HepG2 (cell line): Measurements from ENCODE around the gene HCRTR1. TPM values are rescaled to one million over a fixed set of nuclear protein-coding genes. Genes with fewer than 3 reads are reported as not detected.

Experiments used
- ARNT2 ChIP-seq: sonication (generic); formaldehyde crosslinking; IDR thresholded peaks from 2 replicates; pipeline ENCODE4 v1.8.0; 2022; ENCODE audit warnings: mild to moderate bottlenecking, low read depth, missing genetic modification reagents, moderate library complexity
- ATM ChIP-seq: fragments of 450-650 bp; IDR thresholded peaks from 2 replicates; pipeline ENCODE4 v1.7.1; 2017; ENCODE audit warnings: mild to moderate bottlenecking, borderline replicate concordance
- CHD4 ChIP-seq: fragments of 200-600 bp; sonication (generic); IDR thresholded peaks from 2 replicates; pipeline ENCODE4 v1.7.0; 2017; ENCODE audit warnings: mild to moderate bottlenecking, low read length, borderline replicate concordance
- HOXA3 ChIP-seq: sonication (generic); formaldehyde crosslinking; IDR thresholded peaks from 2 replicates; pipeline ENCODE4 v1.5.0; 2020; ENCODE audit warnings: missing genetic modification reagents
- HOXA7 ChIP-seq: sonication (generic); formaldehyde crosslinking; IDR thresholded peaks from 2 replicates; pipeline ENCODE4 v1.8.1; 2022; ENCODE audit warnings: mild to moderate bottlenecking, missing genetic modification reagents, moderate library complexity
- IKZF1 ChIP-seq: fragments of 450-650 bp; IDR thresholded peaks from 2 replicates; pipeline ENCODE4 v1.7.1; 2016
- MEIS1 ChIP-seq: sonication (generic); formaldehyde crosslinking; IDR thresholded peaks from 2 replicates; pipeline ENCODE4 v1.9.0; 2021; ENCODE audit warnings: mild to moderate bottlenecking, missing genetic modification reagents, moderate library complexity, borderline replicate concordance
- NONO ChIP-seq, 2 experiments: fragments of 450-650 bp in 1 of 2; sonication (generic) in 1 of 2; formaldehyde crosslinking in 1 of 2; IDR thresholded peaks in 1 of 2; conservative IDR thresholded peaks in 1 of 2; 2 replicates each; pipeline versions ENCODE4 v1.6.1 to v1.8.0; 2017 to 2022; ENCODE audit warnings: mild to moderate bottlenecking in 1 of 2, missing genetic modification reagents in 1 of 2, moderate library complexity in 1 of 2
- PAX8 ChIP-seq: sonication (generic); formaldehyde crosslinking; IDR thresholded peaks from 2 replicates; pipeline ENCODE4 v1.8.0; 2022; ENCODE audit warnings: mild to moderate bottlenecking, missing genetic modification reagents, borderline replicate concordance
- PCBP1 ChIP-seq: fragments of 200-400 bp; formaldehyde crosslinking; IDR thresholded peaks from 2 replicates; pipeline ENCODE4 v1.6.1; 2017; ENCODE audit warnings: mild to moderate bottlenecking, low read depth, low read length, borderline replicate concordance
- SMYD3 ChIP-seq: sonication (generic); formaldehyde crosslinking; IDR thresholded peaks from 2 replicates; pipeline ENCODE4 v1.8.1; 2023; ENCODE audit warnings: mild to moderate bottlenecking, missing genetic modification reagents
- TCF7L2 ChIP-seq: IDR thresholded peaks from 2 replicates; pipeline ENCODE4 v1.6.1; 2011; ENCODE audit warnings: mild to moderate bottlenecking, low read depth, low read length, moderate library complexity
- ZFY ChIP-seq: sonication (generic); formaldehyde crosslinking; IDR thresholded peaks from 2 replicates; pipeline ENCODE4 v1.4.0; 2020; ENCODE audit warnings: missing genetic modification reagents
- ZNF205 ChIP-seq: IDR thresholded peaks from 2 replicates; pipeline ENCODE4 v1.6.1; 2018; ENCODE audit warnings: missing biosample characterization, missing genetic modification reagents
- ZNF761 ChIP-seq: sonication (generic); formaldehyde crosslinking; conservative IDR thresholded peaks from 2 replicates; pipeline ENCODE4 v1.4.0; 2020; ENCODE audit warnings: mild to moderate bottlenecking, missing genetic modification reagents
- ZNF883 ChIP-seq: sonication (generic); formaldehyde crosslinking; IDR thresholded peaks from 2 replicates; pipeline ENCODE4 v1.5.1; 2020; ENCODE audit warnings: mild to moderate bottlenecking, missing genetic modification reagents; ENCODE audit errors: not compliant biosample characterization
- ZZZ3 ChIP-seq: sonication (generic); formaldehyde crosslinking; IDR thresholded peaks from 2 replicates; pipeline ENCODE4 v1.4.0; 2020; ENCODE audit warnings: missing genetic modification reagents, mild to moderate bottlenecking, borderline replicate concordance
- polyA plus RNA-seq, 8 experiments: library from polyadenylated mRNA; depleted of rRNA in 3 of 8; stranded (reverse) in 7 of 8; unstranded in 1 of 8; fragments of >200 nt; fragmentation: Illumina TruSeq in 4 of 8; extraction: Trizol in 4 of 8; gene quantifications; 2 replicates each; pipeline versions ENCODE4 v1.2.1 to v1.2.3, GENCODE V29; 2011 to 2016; ENCODE audit warnings: low read depth in 4 of 8, missing spikeins in 1 of 8, mixed read lengths in 1 of 8; ENCODE audit not compliant: insufficient read depth in 1 of 8
- total RNA-seq, 5 experiments: library from RNA; depleted of rRNA; stranded (reverse); fragments of >200 nt; fragmentation: Illumina TruSeq; extraction: Trizol; gene quantifications; 2 replicates each; pipeline ENCODE4 v1.2.3, GENCODE V29; 2016; ENCODE audit warnings: low read depth in 1 of 5
- TF ChIP-seq, protein P1 (sequence below): IDR thresholded peaks from 2 replicates; pipeline ENCODE4 v1.6.1; 2016; ENCODE audit warnings: missing compliant biosample characterization, missing genetic modification reagents, borderline replicate concordance
- TF ChIP-seq, protein P2 (sequence below): IDR thresholded peaks from 2 replicates; pipeline ENCODE4 v1.6.1; 2016; ENCODE audit warnings: mild to moderate bottlenecking, missing biosample characterization, missing genetic modification reagents
- TF ChIP-seq, protein P3 (sequence below): sonication (generic); formaldehyde crosslinking; IDR thresholded peaks from 2 replicates; pipeline ENCODE4 v1.8.1; 2023; ENCODE audit warnings: mild to moderate bottlenecking, inconsistent platforms, moderate library complexity, missing genetic modification reagents, borderline replicate concordance
- TF ChIP-seq, protein P4 (sequence below): sonication (generic); formaldehyde crosslinking; IDR thresholded peaks from 2 replicates; pipeline ENCODE4 v1.4.0; 2020; ENCODE audit warnings: mild to moderate bottlenecking, missing genetic modification reagents
- TF ChIP-seq, protein P5 (sequence below): sonication (generic); formaldehyde crosslinking; IDR thresholded peaks from 2 replicates; pipeline ENCODE4 v1.8.0; 2022; ENCODE audit warnings: mild to moderate bottlenecking, missing genetic modification reagents, moderate library complexity

The HCRTR1 gene
- total and polyA plus RNA-seq, 2 of the 13 experiments (the other 11 are each of a cell fraction or from before 2014, with no cell fraction given), result not detected

DNA sequence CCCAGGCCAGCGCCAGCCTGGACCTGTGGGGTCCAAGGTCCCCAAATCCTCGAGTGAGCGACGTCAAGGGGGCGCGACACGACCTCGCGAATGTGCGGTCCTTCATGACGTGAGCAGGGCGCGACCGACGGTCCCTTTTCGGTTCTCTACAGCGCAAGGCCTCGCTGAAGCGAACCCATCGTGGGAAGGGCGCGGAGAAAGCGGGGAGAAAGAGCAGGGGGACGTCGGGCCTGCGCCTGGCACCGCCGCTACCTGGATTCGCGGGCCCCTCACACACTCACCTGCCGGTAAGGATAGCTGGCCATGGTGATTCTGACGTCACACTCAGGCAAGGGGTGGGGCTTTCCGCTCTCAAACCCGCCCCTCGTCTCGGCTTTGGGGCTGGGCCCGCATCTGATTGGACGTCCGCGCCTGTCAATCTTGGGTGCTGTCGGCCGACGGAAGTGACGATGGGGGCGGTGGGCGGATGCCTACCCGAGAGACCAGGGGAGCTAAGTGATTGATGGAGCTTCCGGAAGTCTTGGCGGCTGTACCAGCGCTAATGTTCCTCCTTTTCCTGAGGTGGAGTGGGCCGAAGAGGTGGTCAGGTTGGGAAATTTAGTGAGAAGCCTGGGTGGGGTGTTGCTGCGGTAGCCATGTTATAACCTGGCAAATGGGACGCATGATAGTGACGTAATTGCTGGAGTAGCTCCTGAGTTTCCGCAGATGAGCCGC, 27.2 kb downstream of the HCRTR1 start, which contains the start of gene PEF1 (continued):
- TF ChIP-seq, protein P1, sequence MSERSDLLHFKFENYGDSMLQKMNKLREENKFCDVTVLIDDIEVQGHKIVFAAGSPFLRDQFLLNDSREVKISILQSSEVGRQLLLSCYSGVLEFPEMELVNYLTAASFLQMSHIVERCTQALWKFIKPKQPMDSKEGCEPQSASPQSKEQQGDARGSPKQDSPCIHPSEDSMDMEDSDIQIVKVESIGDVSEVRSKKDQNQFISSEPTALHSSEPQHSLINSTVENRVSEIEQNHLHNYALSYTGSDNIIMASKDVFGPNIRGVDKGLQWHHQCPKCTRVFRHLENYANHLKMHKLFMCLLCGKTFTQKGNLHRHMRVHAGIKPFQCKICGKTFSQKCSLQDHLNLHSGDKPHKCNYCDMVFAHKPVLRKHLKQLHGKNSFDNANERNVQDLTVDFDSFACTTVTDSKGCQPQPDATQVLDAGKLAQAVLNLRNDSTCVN (CRISPR knock-in tag), result no peak
- TF ChIP-seq MEIS1 (CRISPR knock-in tag) (0 out of 2 replicates have a peak, but pooled peaks have one; percentile 62), CHD4 (0 out of 2 replicates have a peak, but pooled peaks have one; percentile 43), ZNF883 (peak; percentile 87), NONO (IDR thresholded peaks at IDR 0.05) (no peak), NONO (CRISPR knock-in tag; conservative IDR thresholded peaks at IDR 0.05) (peak; percentile 94), ZFY (peak; percentile 89), SMYD3 (CRISPR knock-in tag) (no peak), ZNF205 (CRISPR knock-in tag) (peak; percentile 55; the same call in 1 of the 2 replicates), ZZZ3 (CRISPR knock-in tag) (no peak; the same call in 1 of the 2 replicates), HOXA7 (no peak), ZNF761 (CRISPR knock-in tag) (0 out of 2 replicates have a peak, but pooled peaks have one; percentile 72), HOXA3 (CRISPR knock-in tag) (peak; percentile 100), IKZF1 (no peak), PCBP1 (no peak), ATM (no peak), TCF7L2 (no peak), ARNT2 (CRISPR knock-in tag) (peak; percentile 62), PAX8 (0 out of 2 replicates have a peak, but pooled peaks have one; percentile 83)
- TF ChIP-seq, protein P2, sequence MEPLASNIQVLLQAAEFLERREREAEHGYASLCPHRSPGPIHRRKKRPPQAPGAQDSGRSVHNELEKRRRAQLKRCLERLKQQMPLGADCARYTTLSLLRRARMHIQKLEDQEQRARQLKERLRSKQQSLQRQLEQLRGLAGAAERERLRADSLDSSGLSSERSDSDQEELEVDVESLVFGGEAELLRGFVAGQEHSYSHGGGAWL (CRISPR knock-in tag), result peak; percentile 62; the same call in 1 of the 2 replicates
- TF ChIP-seq, protein P3, sequence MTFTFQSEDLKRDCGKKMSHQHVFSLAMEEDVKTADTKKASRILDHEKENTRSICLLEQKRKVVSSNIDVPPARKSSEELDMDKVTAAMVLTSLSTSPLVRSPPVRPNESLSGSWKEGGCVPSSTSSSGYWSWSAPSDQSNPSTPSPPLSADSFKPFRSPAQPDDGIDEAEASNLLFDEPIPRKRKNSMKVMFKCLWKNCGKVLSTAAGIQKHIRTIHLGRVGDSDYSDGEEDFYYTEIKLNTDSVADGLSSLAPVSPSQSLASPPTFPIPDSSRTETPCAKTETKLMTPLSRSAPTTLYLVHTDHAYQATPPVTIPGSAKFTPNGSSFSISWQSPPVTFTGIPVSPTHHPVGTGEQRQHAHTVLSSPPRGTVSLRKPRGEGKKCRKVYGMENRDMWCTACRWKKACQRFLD, result 0 out of 2 replicates have a peak, but pooled peaks have one; percentile 51
- TF ChIP-seq, protein P4, sequence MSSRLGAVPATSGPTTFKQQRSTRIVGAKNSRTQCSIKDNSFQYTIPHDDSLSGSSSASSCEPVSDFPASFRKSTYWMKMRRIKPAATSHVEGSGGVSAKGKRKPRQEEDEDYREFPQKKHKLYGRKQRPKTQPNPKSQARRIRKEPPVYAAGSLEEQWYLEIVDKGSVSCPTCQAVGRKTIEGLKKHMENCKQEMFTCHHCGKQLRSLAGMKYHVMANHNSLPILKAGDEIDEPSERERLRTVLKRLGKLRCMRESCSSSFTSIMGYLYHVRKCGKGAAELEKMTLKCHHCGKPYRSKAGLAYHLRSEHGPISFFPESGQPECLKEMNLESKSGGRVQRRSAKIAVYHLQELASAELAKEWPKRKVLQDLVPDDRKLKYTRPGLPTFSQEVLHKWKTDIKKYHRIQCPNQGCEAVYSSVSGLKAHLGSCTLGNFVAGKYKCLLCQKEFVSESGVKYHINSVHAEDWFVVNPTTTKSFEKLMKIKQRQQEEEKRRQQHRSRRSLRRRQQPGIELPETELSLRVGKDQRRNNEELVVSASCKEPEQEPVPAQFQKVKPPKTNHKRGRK (CRISPR knock-in tag), result no peak
- TF ChIP-seq, protein P5, sequence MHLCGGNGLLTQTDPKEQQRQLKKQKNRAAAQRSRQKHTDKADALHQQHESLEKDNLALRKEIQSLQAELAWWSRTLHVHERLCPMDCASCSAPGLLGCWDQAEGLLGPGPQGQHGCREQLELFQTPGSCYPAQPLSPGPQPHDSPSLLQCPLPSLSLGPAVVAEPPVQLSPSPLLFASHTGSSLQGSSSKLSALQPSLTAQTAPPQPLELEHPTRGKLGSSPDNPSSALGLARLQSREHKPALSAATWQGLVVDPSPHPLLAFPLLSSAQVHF (CRISPR knock-in tag), result no peak
